ACHN (cell line): Measurements from ENCODE around the gene CDCP1.
A peak's percentile ranks its signal among the peaks of the same experiment; 100 is the strongest.

Experiments
- DNase-seq: peaks from one replicate; pipeline ENCODE4 v3.0.0-alpha.2; 2015
- in situ Hi-C: cut with HindIII; loops from 2 replicates; pipeline ENCODE4 v1.10.0; 2017; ENCODE audit warnings: low sequenced_read_pairs, low pct_ligation_motif_present, low pct_unique_long_range_greater_than_20kb

Gene CDCP1

GRCh38 chr3:45176912-45177311 lies 30.7 kb upstream of the CDCP1 start:
- DNase-seq = no peak
- in situ Hi-C loops = no loop called here

GRCh38 chr3:45174234-45174633 lies 28.1 kb upstream of the CDCP1 start:
- DNase-seq = no peak
- in situ Hi-C loops = no loop called here

GRCh38 chr3:45173776-45174175 lies 27.6 kb upstream of the CDCP1 start:
- in situ Hi-C loops = no loop called here
- DNase-seq = no peak

- in situ Hi-C loops = no loop called here
- no peak for DNase-seq
These were observed 25.1 kb upstream of the CDCP1 start for GRCh38 chr3:45171283-45171682.

GRCh38 chr3:45170096-45170495 lies 23.9 kb upstream of the CDCP1 start:
- DNase-seq = no peak
- in situ Hi-C loops = no loop called here

- in situ Hi-C loops = no loop called here
- no peak for DNase-seq
These were observed 23.1 kb upstream of the CDCP1 start for GRCh38 chr3:45169125-45169904.

- no peak for DNase-seq
- in situ Hi-C loops = no loop called here
These were observed 22.3 kb upstream of the CDCP1 start for GRCh38 chr3:45168451-45168850.

- in situ Hi-C loops = no loop called here
- DNase-seq = peak; percentile 94
These were observed 21.1 kb upstream of the CDCP1 start for GRCh38 chr3:45167011-45167911.

GRCh38 chr3:45166321-45166879 lies 20.2 kb upstream of the CDCP1 start:
- in situ Hi-C loops = no loop called here
- no peak for DNase-seq

- in situ Hi-C loops = no loop called here
- DNase-seq = no peak
These were observed 19.5 kb upstream of the CDCP1 start for GRCh38 chr3:45165497-45166283.

- in situ Hi-C loops = no loop called here
- DNase-seq = no peak
These were observed 17.9 kb upstream of the CDCP1 start for GRCh38 chr3:45164056-45164455.

GRCh38 chr3:45163481-45163880 lies 17.3 kb upstream of the CDCP1 start:
- in situ Hi-C loops = no loop called here
- DNase-seq = no peak

GRCh38 chr3:45154641-45155147 lies 8.5 kb upstream of the CDCP1 start:
- DNase-seq = no peak
- in situ Hi-C loops = no loop called here

- peak; percentile 16 for DNase-seq
- in situ Hi-C loops = no loop called here
These were observed 7.7 kb upstream of the CDCP1 start for GRCh38 chr3:45153658-45154437.

- no peak for DNase-seq
- in situ Hi-C loops = no loop called here
These were observed 6.1 kb upstream of the CDCP1 start for GRCh38 chr3:45152307-45152706.

GRCh38 chr3:45151100-45151499 lies 4.9 kb upstream of the CDCP1 start:
- no peak for DNase-seq
- in situ Hi-C loops = no loop called here

- in situ Hi-C loops = no loop called here
- no peak for DNase-seq
These were observed 2.7 kb upstream of the CDCP1 start for GRCh38 chr3:45148921-45149320.

- in situ Hi-C loops = no loop called here
- DNase-seq = no peak
These were observed 955 bp downstream of the CDCP1 start for GRCh38 chr3:45145223-45145622.
